ENCODE measurements around the gene ZNF853. TPM values are rescaled to one million over a fixed set of nuclear protein-coding genes. Genes with fewer than 3 reads are reported as not detected.

Gene ZNF853
- total and polyA plus RNA-seq, 2 donors (not counting 1 experiment from before 2014, with no cell fraction given), result 2.5 to 6.3 TPM

GRCh38 chr7:6578114-6579084 is 37.0 kb upstream of the ZNF853 start:
- H3K27ac ChIP-seq (ENCODE audit: low read length in 2 of 2), result peak overlapping the region; percentile 93 to 97
- H3K9me3 ChIP-seq (ENCODE audit: control extremely low read depth in 1 of 3, control insufficient read depth in 2 of 3, insufficient read depth in 1 of 3, low read length in 2 of 3), result no peaks in the 10 kb centered on the region
- no peak for TF ChIP-seq EZH2 (IDR thresholded peaks at IDR 0.05; ENCODE audit: borderline replicate concordance, insufficient read depth, low read depth, low read length, poor library complexity, severe bottlenecking)
- no peak for TF ChIP-seq CTCF (IDR thresholded peaks at IDR 0.05)
- POLR2A ChIA-PET, result interaction anchor here (1.5 kb wide), 1 partner anchor 12 kb away, joined by 6 read pairs; no protein-coding TSS in a partner anchor
- peak overlapping the region; percentile 85 for H3K9ac ChIP-seq (ENCODE audit: low read length)
- H3K4me1 ChIP-seq (ENCODE audit: control insufficient read depth in 2 of 2, insufficient read depth in 2 of 2, low read length in 2 of 2), result peaks cover 0 to 35% of the 10 kb centered on the region in 2 donors
- Mint-ChIP-seq H3K27ac (peak overlapping the region; percentile 10), H3K4me1 (peaks cover 34% of the 10 kb centered on the region), H3K9me3 (ENCODE audit: insufficient read depth) (no peaks in the 10 kb centered on the region), H3K27me3 (no peaks in the 10 kb centered on the region), H3K4me3 (peak overlapping the region; percentile 36)
- no peak overlapping the region for H2AFZ ChIP-seq (ENCODE audit: insufficient read depth, low read depth, low read length, poor library complexity, severe bottlenecking)
- no peaks in the 10 kb centered on the region for H3K27me3 ChIP-seq (replicated peaks in 1 of 4; ENCODE audit: control extremely low read depth in 1 of 4, control insufficient read depth in 3 of 4, insufficient read depth in 4 of 4, low read length in 3 of 4)
- H3K4me3 ChIP-seq (ENCODE audit: control extremely low read depth in 1 of 5, extremely low read depth in 1 of 5, insufficient read depth in 1 of 5, low read depth in 2 of 5, low read length in 4 of 5), result peak overlapping the region in 1 of 5 experiments; percentile 74
- peaks cover 4 to 27% of the 10 kb centered on the region in 2 experiments for H3K36me3 ChIP-seq (replicated peaks in 1 of 2; ENCODE audit: control extremely low read depth in 1 of 2, control insufficient read depth in 1 of 2, extremely low read depth in 1 of 2, insufficient read depth in 2 of 2, low read length in 1 of 2)
- no peak for ATAC-seq (ENCODE audit: low read depth)
- WGBS (ENCODE audit: insufficient coverage), result 100% methylated on average over 11 of the region's 18 CpGs
- peak overlapping the region; percentile 92 for H3K4me2 ChIP-seq (replicated peaks; ENCODE audit: low read depth, low read length, poor library complexity, severe bottlenecking)
- no peaks in the 10 kb centered on the region for H4K20me1 ChIP-seq (ENCODE audit: control insufficient read depth, insufficient read depth, low read length, poor library complexity, severe bottlenecking)
- DNase-seq, result no peak
- intact Hi-C loops (cut with micrococcal nuclease), result loop anchor here (5.0 kb wide), 1 partner anchor 129 kb away; the partner anchor contains the start of gene ZNF12
- no peaks in the 10 kb centered on the region for H3K79me2 ChIP-seq (ENCODE audit: control insufficient read depth, insufficient read depth, low read length)
- CTCF ChIA-PET, result interaction anchor here (0.8 to 1.3 kb wide), 2 partner anchors 10 to 66 kb away, joined by 3 read pairs; no protein-coding TSS in a partner anchor

GRCh38 chr7:6579446-6579845 is 36.0 kb upstream of the ZNF853 start:
- Mint-ChIP-seq H3K4me3 (peak overlapping the region; percentile 18), H3K9me3 (ENCODE audit: insufficient read depth) (no peaks in the 10 kb centered on the region), H3K27ac (peak overlapping the region; percentile 46), H3K27me3 (no peaks in the 10 kb centered on the region), H3K4me1 (peaks cover 34% of the 10 kb centered on the region)
- no peaks in the 10 kb centered on the region for H3K79me2 ChIP-seq (ENCODE audit: control insufficient read depth, insufficient read depth, low read length)
- no peaks in the 10 kb centered on the region for H3K9me3 ChIP-seq (ENCODE audit: control extremely low read depth in 1 of 3, control insufficient read depth in 2 of 3, insufficient read depth in 1 of 3, low read length in 2 of 3)
- ATAC-seq (ENCODE audit: low read depth), result no peak
- CTCF ChIA-PET, result no interaction called here
- no peak for DNase-seq
- 98% methylated on average over 4 of the region's 4 CpGs for WGBS (ENCODE audit: insufficient coverage)
- no peak overlapping the region for H3K4me2 ChIP-seq (replicated peaks; ENCODE audit: low read depth, low read length, poor library complexity, severe bottlenecking)
- peaks cover 7 to 34% of the 10 kb centered on the region in 2 experiments for H3K36me3 ChIP-seq (replicated peaks in 1 of 2; ENCODE audit: control extremely low read depth in 1 of 2, control insufficient read depth in 1 of 2, extremely low read depth in 1 of 2, insufficient read depth in 2 of 2, low read length in 1 of 2)
- H2AFZ ChIP-seq (ENCODE audit: insufficient read depth, low read depth, low read length, poor library complexity, severe bottlenecking), result no peak overlapping the region
- H3K4me1 ChIP-seq (ENCODE audit: control insufficient read depth in 2 of 2, insufficient read depth in 2 of 2, low read length in 2 of 2), result peaks cover 0 to 35% of the 10 kb centered on the region in 2 donors
- TF ChIP-seq CTCF (IDR thresholded peaks at IDR 0.05), result no peak
- no peak for TF ChIP-seq EZH2 (IDR thresholded peaks at IDR 0.05; ENCODE audit: borderline replicate concordance, insufficient read depth, low read depth, low read length, poor library complexity, severe bottlenecking)
- POLR2A ChIA-PET, result no interaction called here
- no peaks in the 10 kb centered on the region for H3K27me3 ChIP-seq (replicated peaks in 1 of 4; ENCODE audit: control extremely low read depth in 1 of 4, control insufficient read depth in 3 of 4, insufficient read depth in 4 of 4, low read length in 3 of 4)
- intact Hi-C loops (cut with micrococcal nuclease), result loop anchor here (5.0 kb wide), 1 partner anchor 128 kb away; the partner anchor contains the start of gene ZNF12
- H3K27ac ChIP-seq (ENCODE audit: low read length in 2 of 2), result no peak overlapping the region
- no peak overlapping the region for H3K9ac ChIP-seq (ENCODE audit: low read length)
- H4K20me1 ChIP-seq (ENCODE audit: control insufficient read depth, insufficient read depth, low read length, poor library complexity, severe bottlenecking), result no peaks in the 10 kb centered on the region
- no peak overlapping the region for H3K4me3 ChIP-seq (ENCODE audit: control extremely low read depth in 1 of 5, extremely low read depth in 1 of 5, insufficient read depth in 1 of 5, low read depth in 2 of 5, low read length in 4 of 5)

Measured in B cell (primary cell).